ENCODE measurements around the gene KRTAP10-12.

KRTAP10-12 gene

DNA sequence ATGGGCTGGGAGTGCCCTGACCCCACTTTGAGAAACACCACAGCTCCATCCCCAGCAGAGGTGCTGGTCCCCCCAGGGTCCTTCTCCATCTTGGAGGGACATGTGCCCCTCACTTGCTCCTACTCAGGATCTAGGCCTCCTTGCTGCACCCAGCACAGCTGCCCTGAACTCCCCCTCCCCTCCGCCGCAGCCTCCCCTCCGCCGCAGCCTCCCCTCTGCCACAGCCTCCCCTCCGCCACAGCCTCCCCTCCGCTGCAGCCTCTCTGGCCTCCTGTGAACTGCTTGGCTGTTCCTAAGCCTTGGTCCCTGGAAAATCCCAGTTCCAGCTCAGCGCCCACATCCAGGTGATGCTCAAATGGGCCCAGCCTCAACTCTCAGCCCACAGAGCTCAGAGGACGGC is 30.3 kb downstream of the KRTAP10-12 start:
- H3K4me3 ChIP-seq (ENCODE audit: low read depth, low read length) = no peak overlapping the region
- no peak for DNase-seq (ENCODE audit: low read depth)

DNA sequence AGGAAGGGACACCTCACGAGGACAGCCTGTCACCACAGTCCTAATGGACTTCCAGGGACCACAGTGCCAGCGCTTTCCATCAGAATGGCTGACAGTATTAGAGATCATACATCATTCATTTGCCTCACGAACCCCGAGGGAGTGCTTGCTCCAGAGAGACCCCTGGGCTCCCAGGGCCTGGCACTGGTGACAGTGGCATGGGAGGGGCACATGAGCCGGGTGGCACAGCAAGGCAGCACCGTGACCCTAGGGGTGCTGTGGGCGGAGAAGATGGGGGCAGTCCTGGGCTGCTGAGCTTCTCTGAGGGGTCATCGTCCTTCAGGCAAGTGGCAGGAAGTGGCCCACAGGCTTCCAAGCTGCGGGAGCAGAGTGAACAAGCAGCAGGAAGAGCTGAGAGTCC is 30.8 kb downstream of the KRTAP10-12 start:
- H3K4me3 ChIP-seq (ENCODE audit: low read depth, low read length) = no peak overlapping the region
- no peak for DNase-seq (ENCODE audit: low read depth)

DNA sequence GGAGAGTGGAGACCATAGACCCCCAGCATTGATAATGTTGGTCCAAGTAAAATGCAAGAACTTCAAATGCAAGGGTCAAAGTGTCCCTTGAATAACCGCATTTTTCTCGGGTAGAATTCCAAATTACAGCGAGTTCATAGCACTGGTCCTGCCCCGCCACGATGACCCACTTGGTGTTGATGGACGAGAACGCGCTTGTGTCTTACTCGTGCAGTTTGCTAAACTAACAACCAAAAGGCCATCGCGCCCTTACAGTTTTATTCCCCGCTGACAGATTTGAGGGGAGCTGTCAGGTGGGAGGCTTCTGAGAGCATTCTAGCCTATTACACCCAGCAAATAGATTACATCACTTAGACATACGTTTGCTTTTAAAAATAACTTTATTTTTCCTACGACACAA is 31.7 kb downstream of the KRTAP10-12 start:
- H3K4me3 ChIP-seq (ENCODE audit: low read depth, low read length) = no peak overlapping the region
- no peak for DNase-seq (ENCODE audit: low read depth)

DNA sequence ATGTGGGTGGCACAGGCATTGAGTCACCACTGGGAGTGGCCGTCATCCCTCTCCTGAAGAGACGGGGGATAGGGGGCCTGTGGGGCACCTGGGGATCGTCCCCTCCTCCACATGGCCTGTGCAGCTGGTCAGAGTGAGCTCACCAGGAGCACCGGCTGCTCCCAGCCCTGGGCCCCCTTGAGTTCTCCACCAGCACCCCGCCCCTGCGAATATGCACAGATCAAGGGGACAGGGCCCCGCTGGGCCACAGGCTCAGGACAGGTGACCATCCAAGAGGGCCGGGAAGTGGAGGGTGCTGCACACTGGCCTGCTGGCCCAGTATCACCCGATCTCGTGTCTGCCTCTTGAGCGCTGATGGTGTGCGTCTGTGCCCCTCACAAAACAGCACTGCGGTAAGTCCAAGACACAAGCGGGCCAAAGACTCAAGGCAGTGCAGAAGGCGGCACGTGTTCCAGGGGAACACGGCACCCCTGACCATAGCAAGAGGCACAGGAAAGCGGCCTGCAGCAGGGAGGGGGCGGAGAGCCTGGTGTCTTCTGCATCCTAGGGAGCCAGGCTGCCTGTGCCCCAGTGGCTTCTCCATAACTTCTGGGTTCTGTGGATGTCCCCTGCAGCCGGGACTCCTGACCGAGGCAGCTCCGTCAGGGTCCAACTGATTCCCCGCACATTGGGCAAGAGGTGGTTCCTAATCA is 32.5 kb downstream of the KRTAP10-12 start:
- H3K4me3 ChIP-seq (ENCODE audit: low read depth, low read length) = no peak overlapping the region
- no peak for DNase-seq (ENCODE audit: low read depth)

DNA sequence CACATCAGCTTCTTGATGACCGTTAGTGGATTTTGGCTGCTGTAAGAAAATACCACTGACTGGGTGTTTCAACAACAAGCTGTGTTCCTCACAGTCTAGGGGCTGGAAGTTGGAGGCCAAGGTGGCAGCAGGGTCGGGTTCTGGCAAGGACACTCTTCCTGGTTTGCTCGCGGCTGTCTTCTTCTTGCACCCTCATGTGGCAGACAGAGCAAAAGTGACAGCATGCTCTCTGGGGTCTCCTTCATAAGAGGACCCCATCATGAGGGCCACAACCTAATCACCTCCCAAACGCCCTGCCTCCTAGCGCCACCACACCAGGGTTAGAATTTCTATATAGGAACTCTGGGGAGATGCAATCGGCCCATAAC is 33.0 kb downstream of the KRTAP10-12 start:
- H3K4me3 ChIP-seq (ENCODE audit: low read depth, low read length) = no peak overlapping the region
- no peak for DNase-seq (ENCODE audit: low read depth)

DNA sequence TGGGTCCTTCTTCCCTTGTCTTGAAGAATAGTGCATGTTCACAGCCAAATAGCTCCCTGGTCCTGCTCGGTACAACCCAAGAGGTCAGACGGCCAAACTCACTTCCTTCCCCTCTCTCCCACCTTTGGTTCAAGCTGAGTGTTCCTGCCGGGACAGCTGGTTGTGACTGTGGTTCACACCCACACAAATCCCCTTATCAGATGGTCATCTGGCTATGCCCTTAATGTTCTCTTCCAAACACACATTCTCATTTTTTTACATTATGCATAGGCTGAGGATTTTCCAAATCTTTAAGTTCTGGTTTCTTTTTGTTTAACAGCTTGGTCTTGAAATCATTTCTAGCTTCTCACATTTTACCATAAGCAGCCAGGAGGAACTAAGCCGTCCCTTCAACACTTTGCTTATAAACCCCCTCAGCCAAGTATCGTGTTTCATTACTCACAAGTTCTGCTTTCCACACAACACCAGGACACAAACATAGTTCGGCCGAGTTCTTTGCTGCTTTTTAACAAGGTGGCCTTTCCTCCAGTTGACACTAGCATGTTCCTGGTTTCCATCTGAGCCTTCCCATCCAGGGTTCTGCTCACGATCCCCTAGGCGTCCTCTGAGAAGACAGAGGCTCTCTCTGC is 34.1 kb downstream of the KRTAP10-12 start:
- H3K4me3 ChIP-seq (ENCODE audit: low read depth, low read length) = no peak overlapping the region
- no peak for DNase-seq (ENCODE audit: low read depth)

DNA sequence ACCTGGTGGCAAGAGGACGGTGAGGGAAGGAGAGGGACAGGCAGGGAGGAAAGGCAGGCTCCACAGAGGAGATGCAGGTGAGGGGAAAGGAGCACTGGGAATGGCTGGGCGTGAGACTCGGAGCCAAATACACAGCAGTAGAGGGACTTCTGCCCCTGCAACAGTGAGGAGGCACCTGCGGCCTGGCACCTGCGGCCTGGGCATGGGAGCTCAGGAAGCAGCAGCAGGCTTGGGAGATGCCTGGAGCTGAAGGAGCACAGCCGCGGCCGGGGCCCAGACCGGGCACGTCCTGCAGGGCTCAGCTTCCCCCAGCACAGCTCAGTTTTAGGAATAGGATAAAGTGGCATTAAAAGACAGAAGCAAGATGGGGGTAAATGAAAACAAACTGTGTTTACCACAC is 35.3 kb downstream of the KRTAP10-12 start:
- DNase-seq (ENCODE audit: low read depth) = no peak
- no peak overlapping the region for H3K4me3 ChIP-seq (ENCODE audit: low read depth, low read length)

DNA sequence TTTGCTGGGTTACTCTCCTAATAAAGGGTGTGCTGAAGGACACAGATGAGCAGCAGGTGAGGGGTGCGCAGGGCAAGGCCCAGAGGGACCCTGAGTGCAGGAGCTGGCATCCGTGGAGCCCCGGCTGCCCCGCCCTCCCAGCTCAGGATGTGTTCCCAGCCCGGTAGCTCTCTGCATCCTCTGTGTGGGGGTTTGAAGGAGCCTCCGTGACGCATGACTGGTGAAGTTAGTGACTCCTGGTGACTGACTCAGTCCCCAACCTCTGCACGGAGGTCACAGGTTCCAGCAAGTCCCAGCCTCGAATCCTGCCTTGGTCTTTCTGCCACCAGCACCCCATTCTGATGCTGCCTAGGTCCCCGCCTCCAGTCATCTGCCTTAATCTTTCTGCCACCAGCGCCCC is 36.0 kb downstream of the KRTAP10-12 start:
- no peak overlapping the region for H3K4me3 ChIP-seq (ENCODE audit: low read depth, low read length)
- DNase-seq (ENCODE audit: low read depth) = no peak

DNA sequence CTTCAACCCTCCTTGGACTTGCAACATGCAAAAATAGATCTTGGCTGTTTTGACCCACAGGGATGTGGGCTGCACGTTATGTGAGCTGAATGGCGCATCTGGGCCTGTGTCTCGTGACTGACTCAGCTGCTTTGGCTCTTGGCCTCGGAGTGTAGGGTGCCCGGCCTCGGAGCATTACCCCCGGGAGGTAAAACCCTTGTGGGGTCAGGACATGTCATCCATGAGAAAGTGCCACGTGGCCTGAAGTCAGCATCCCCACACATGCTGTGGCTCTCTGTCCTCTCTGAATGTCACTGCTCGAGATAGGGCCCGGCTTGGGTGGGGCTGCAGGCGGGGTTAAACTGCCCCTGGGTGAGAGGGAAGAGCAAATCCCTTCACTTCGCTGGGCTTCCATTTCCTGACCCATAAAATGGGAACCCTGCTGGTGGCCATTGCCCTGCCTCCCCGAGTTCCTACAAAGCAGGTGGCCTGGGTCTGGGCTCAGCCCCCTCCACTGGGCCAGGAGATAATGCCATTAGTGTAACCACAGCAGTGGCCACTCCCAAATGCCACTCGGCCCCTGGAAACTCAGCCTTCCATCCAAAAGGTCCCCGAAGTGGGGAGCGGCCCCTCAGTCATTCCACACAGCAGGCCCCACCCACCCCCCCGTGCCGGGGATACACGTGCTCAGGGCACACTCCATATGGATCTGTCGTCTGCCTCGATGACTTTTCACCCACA is 37.2 kb downstream of the KRTAP10-12 start:
- no peak overlapping the region for H3K4me3 ChIP-seq (ENCODE audit: low read depth, low read length)
- no peak for DNase-seq (ENCODE audit: low read depth)

DNA sequence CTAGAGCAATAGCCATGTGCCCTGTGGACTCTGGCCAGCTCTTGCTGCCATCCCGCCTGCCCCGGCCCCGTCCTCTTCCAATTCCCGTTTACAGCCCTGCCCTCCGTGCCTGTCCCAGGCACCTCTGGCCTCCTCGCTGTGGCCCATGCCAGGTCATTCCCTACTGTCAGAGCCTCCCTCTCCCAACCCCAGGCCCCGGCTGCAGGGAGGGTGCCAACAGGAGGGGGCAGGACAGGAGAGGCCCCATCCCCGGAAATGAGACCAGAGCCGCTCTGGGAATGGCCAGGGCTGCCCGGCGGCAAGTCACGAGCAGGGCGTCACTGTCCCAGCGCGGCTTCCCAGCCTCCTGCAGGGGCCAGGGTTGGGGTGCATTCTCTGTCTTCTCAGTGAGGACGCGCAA is 37.9 kb downstream of the KRTAP10-12 start:
- no peak overlapping the region for H3K4me3 ChIP-seq (ENCODE audit: low read depth, low read length)
- no peak for DNase-seq (ENCODE audit: low read depth)

DNA sequence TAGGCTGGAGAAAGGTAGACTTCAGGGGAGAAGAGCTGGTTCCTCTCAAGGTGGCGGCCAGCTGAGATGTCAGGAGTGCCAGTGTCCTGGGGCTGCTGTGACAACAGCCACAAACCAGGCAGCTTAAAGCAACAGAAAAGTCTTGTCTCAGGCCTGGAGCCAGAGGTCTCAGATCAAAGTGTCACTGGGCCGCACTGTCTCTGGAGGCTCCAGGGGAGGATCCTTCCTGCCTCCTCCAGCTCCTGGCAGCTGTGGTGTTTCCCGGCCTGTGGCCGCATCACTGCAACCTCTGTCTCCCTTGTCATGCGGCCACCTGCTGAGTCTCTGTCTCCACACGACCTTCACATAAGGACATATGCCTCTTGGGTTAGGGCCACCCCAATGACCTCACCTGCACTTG is 38.8 kb downstream of the KRTAP10-12 start:
- no peak for DNase-seq (ENCODE audit: low read depth)
- no peak overlapping the region for H3K4me3 ChIP-seq (ENCODE audit: low read depth, low read length)

DNA sequence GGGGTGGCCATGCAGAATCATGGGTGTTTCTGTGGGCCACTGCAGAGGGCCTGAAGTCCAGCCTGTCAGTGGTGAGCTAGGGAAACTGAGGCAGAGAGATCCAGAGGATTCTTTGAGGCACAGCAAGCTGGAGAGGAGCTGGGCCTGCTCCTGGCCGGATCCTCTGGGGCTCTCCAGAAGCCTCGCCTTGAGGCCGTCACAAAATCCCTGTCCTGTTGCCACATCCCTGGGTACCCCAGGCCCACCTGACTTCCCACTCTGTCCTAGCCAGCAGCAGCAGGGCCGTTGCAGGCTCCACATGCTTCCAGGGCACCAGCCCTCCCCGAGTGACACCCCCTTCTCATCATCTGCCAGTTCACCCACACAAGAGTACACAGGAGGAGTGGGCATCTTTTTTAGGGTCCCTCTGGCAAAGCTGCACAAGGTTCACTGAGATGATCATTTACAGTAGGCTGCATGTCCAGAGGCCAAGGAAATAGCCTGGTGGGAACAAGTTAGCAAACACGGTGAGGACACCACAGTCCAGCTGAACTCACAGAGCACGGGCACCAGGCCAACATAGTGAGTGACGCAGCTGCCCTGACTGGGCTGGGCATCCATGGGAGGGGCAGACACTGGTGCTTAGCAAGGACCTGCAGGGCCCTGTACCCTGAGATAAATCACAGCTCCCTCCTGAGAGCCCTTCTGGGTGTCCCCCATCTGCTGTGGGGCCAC is 39.5 kb downstream of the KRTAP10-12 start:
- H3K4me3 ChIP-seq (ENCODE audit: low read depth, low read length) = no peak overlapping the region

DNA sequence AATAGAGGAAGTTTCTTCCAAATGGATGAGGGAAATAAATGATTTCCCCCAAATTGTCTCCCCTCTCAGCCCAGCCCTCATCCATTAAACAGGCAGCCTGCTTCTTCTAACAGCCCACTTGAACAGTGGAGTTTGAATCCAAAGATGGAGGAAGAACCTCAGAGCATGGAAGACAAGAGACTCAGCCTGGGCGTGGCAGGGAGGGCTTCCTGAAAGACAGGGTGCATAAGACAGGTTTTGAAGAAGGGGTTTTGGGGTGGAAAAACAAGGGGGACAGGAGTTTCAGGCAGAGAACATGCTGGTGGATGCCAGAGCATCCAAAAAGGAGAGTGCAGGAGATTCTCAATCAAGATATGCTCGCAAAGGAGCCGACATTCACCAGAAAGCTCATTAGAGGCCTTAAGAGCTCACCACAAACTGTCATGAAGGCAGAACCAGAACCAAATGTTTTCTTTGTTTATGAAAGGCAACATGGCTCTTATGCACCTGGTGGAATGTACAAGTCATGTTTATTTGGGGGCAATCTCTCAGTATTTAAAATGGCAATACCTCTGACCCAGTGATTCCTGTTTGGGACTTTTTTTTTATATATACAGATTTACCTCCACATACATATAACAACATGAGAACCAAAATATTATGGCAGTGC is 40.9 kb downstream of the KRTAP10-12 start:
- DNase-seq (ENCODE audit: low read depth) = no peak

More for the DNA sequence above, 39.5 kb downstream of the KRTAP10-12 start:
- no peak for DNase-seq (ENCODE audit: low read depth)

DNA sequence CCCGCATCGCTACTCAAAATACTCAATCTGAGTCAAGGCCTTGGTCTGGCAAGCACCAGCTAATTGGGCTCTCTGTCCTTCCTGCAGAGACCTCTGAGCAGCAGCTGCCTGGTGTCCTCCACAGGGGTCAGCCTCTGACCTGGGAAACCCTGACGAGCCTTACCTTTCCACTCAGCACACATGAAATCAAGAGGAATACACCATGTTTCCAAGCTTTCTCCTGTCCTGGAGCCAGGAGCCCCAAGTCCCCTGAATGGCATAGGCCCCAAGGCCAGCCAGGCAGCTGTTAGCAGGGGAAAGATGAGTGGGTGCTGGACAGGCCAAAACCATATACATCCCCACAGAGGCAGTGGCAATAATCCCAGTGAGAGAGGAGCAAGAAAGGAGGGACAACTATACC is 41.6 kb downstream of the KRTAP10-12 start:
- DNase-seq (ENCODE audit: low read depth) = no peak
- no peak overlapping the region for H3K4me3 ChIP-seq (ENCODE audit: low read depth, low read length)

More for the DNA sequence above, 40.9 kb downstream of the KRTAP10-12 start:
- H3K4me3 ChIP-seq (ENCODE audit: low read depth, low read length) = no peak overlapping the region

DNA sequence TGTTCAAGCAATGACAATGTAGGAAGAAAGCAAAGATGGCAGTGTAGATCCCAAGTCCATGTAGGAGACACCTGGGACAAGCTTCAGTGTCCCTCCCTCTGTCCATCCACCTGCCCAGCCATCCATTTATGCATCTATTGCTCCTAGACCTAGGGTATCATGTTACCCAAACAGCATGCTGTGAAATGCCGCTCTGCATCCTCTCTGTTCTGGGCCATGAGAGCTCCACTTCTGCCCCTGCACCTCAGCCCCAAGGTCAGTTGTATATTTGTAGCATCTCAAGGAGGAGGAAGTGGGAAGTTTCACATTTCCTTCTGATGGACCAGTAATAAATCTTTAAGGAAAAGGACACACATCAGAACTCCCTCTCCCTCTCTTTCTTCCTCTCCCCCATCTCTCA is 42.3 kb downstream of the KRTAP10-12 start:
- H3K4me3 ChIP-seq (ENCODE audit: low read depth, low read length) = no peak overlapping the region
- DNase-seq (ENCODE audit: low read depth) = no peak

DNA sequence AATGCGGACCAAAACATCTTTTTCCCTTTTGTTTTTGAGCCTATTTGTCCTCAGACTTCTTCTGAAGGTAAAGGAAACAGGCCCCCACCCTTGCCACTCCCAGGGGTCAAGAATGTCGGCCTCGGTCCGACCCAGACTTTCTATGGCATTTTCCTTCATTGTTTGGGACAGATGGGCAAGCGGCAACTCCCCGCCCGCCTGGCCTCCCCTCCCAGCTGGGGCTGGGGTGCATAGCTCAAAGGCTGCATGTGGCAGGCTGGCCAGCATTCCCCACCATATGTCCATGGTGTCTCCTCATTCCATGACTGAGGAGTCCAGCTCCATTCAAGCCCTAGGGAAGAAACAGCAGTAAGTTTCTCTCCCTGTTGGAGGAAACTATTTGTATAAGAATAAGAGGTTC is 43.8 kb downstream of the KRTAP10-12 start:
- H3K4me3 ChIP-seq (ENCODE audit: low read depth, low read length) = no peak overlapping the region
- no peak for DNase-seq (ENCODE audit: low read depth)

DNA sequence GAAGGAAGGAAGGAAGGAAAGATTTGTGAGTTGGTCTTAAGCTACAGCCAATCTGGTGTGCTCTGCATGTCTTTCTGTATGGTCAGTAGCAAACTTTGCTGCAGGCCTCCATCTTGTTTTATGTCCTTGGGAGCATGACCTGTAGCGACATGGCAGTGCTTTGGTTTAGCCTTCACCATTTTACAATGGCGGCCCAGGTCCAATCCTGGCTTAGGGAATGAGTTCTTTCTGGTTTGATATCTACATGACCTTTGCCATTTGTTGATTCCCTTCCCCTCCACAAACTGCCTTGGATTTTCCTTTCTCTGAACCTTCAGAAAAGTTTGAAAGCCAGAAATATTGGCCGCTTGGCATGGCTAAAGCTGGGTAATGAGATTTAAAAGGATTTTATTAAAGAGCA is 44.9 kb downstream of the KRTAP10-12 start:
- no peak for DNase-seq (ENCODE audit: low read depth)
- H3K4me3 ChIP-seq (ENCODE audit: low read depth, low read length) = no peak overlapping the region

DNA sequence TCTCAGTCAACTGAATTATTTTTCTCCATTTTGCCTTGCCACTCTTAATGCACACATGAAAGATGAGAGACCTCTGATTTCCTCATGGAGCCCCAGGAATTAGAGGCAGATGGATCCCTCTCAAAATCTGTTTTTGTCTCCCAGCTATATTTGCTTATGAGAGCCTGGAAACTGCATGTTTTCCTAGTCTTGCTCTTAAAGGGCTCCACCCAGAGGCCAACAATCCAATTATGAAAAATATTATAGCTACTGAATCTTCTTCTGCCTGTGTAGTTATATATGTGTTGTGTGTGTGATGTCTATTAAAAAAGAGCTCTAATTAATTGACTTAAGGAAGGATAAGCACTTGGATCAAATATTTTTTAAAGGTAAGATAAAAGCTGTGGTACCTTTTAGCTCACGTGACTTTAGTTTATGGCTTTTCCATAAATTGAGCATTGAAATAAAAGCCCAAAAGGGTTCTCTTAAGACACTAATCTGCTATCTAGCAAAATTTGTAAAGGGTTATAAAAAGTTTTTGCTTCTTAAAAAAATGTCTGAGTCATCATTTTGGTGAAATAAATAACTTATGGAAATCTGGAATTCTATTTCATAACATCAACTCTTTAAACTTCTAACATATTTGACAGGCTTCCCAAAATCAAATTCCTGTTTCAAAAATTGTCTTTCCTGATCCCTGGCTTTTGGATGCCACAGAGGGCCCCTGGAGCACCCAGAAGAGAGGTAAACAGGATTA is 45.6 kb downstream of the KRTAP10-12 start:
- no peak for DNase-seq (ENCODE audit: low read depth)
- H3K4me3 ChIP-seq (ENCODE audit: low read depth, low read length) = no peak overlapping the region

All from skeletal muscle cell (primary cell).